CMK (cell line): ENCODE results near the gene TET1.
"Not testable (repeated sequence)": the region's sequence is repeated elsewhere in the genome, so short reads cannot be mapped to it uniquely, and the experiment has no call there.

Source experiments
- DNase-seq: peaks from one replicate; pipeline ENCODE4 v3.0.0-alpha.2; 2010; ENCODE audit warnings: low read depth

Gene TET1

GRCh38 chr10:68564712-68565111, 4.6 kb downstream of the TET1 start:
- no peak for DNase-seq

GRCh38 chr10:68565658-68566057, 5.5 kb downstream of the TET1 start:
- DNase-seq = no peak

- DNase-seq = no peak
Measured at GRCh38 chr10:68566351-68566750, 6.2 kb downstream of the TET1 start.

- no peak for DNase-seq
Measured at GRCh38 chr10:68566955-68567354, 6.8 kb downstream of the TET1 start.

GRCh38 chr10:68572151-68572550, 12.0 kb downstream of the TET1 start:
- DNase-seq = no peak

GRCh38 chr10:68574051-68574450, 13.9 kb downstream of the TET1 start:
- no peak for DNase-seq

- no peak for DNase-seq
Measured at GRCh38 chr10:68576118-68576517, 16.0 kb downstream of the TET1 start.

- no peak for DNase-seq
Measured at GRCh38 chr10:68578974-68579373, 18.8 kb downstream of the TET1 start.

- not testable (repeated sequence) for DNase-seq
Measured at GRCh38 chr10:68584187-68584586, 24.1 kb downstream of the TET1 start.

- DNase-seq = no peak
Measured at GRCh38 chr10:68586606-68587305, 26.6 kb downstream of the TET1 start.

- no peak for DNase-seq
Measured at GRCh38 chr10:68594405-68594804, 34.3 kb downstream of the TET1 start.

- DNase-seq = no peak
Measured at GRCh38 chr10:68595513-68595912, 35.4 kb downstream of the TET1 start.

- no peak for DNase-seq
Measured at GRCh38 chr10:68597407-68597806, 37.3 kb downstream of the TET1 start.

GRCh38 chr10:68598978-68599770, 39.0 kb downstream of the TET1 start:
- DNase-seq = no peak

GRCh38 chr10:68599771-68600040, 39.6 kb downstream of the TET1 start:
- DNase-seq = no peak

GRCh38 chr10:68600041-68600778, 40.1 kb downstream of the TET1 start:
- DNase-seq = peak; percentile 54

- DNase-seq = no peak
Measured at GRCh38 chr10:68601501-68602265, 41.5 kb downstream of the TET1 start.

- DNase-seq = no peak
Measured at GRCh38 chr10:68602434-68602833, 42.3 kb downstream of the TET1 start.

- no peak for DNase-seq
Measured at GRCh38 chr10:68603766-68604165, 43.6 kb downstream of the TET1 start.

- DNase-seq = no peak
Measured at GRCh38 chr10:68604441-68604840, 44.3 kb downstream of the TET1 start.

- no peak for DNase-seq
Measured at GRCh38 chr10:68606918-68607317, 46.8 kb downstream of the TET1 start.

GRCh38 chr10:68610023-68610422, 49.9 kb downstream of the TET1 start:
- not testable (repeated sequence) for DNase-seq
